Stimulated activated CD4-positive, alpha-beta T cell treated with anti-CD3 and anti-CD28 coated beads, Interleukin-1b, Interleukin-23, amount 100 ng/mL, for 1 hour (primary cell): Measurements from ENCODE around the gene SLC25A42.
"Not testable (repeated sequence)": the region's sequence is repeated elsewhere in the genome, so short reads cannot be mapped to it uniquely, and the experiment has no call there.

ENCODE experiments used
- DNase-seq, 2 donors: peaks; one replicate each; pipeline ENCODE4 v3.0.0-alpha.2; 2020; ENCODE audit warnings: low read depth in 2 of 2

SLC25A42 gene, protein sequence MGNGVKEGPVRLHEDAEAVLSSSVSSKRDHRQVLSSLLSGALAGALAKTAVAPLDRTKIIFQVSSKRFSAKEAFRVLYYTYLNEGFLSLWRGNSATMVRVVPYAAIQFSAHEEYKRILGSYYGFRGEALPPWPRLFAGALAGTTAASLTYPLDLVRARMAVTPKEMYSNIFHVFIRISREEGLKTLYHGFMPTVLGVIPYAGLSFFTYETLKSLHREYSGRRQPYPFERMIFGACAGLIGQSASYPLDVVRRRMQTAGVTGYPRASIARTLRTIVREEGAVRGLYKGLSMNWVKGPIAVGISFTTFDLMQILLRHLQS

DNA sequence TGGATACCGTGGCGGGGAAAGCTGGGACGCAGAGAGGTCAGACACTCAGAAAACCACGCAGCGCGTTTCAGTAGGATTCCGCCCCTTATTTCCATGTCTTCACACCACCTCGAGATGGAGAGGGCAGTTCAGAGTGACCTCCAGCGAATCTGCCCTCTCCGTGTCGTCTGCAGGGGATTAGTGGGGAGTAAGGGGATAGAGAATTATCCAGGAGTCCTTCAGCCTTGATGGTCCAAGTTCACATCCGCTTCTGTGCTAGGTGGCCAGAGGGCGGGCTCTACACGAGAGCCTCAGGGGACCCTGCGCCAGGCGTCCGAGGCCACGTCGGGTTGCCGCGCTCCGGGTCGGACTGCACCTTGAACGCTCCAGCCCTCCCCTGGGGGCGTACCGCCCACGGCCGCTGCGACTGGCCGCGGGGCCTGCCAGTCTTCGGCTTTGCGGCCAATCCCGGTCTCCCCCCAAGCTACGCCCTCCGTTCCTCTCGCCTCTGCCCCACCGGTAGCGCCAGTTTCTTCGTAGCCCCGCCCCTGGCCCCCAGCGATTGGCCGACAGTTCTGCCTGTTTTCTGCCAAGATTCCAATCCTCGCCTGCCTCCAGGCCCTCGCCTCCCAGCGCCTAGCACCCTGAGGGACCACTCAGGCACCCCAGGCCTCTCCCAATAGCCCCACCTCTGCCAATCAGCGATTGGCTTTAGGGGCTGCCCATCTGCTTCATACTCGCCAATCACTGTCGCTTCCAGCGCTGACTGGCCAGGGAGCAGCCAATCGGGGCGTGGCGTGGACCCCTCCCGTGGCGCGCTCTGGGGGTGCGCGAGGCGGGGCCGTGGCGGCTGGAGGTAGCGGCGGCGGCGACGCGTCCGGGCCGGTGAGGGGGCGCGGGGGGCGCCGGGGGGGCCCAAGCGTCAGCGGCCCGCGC lies at the start of gene SLC25A42:
Gene SLC25A42 (plus strand): TSS at position 812 of the 915 bp plus-strand sequence. CDS start 32,131 bp downstream, outside the sequence.
- DNase-seq, result peak; percentile 95 to 99

DNA sequence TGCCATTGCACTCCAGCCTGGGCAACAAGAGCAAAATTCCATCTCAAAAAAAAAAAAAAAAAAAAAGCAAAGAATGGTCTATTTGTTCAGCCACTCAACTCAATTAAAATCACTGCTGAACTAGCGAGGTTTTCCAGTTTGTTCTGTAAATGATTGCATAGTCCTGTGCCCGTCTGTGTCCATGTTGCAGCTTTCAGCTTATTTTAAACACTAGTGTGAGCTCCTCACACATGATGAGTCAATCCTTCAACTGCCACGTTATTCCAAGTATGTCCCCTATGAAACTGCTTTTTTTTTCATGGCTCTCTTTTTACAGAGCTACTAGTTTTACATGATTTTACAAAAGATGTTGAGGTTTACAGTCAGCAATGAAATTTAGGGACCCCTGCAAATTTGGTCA lies 42.7 kb upstream of the SLC25A42 start:
- DNase-seq, result no peak

DNA sequence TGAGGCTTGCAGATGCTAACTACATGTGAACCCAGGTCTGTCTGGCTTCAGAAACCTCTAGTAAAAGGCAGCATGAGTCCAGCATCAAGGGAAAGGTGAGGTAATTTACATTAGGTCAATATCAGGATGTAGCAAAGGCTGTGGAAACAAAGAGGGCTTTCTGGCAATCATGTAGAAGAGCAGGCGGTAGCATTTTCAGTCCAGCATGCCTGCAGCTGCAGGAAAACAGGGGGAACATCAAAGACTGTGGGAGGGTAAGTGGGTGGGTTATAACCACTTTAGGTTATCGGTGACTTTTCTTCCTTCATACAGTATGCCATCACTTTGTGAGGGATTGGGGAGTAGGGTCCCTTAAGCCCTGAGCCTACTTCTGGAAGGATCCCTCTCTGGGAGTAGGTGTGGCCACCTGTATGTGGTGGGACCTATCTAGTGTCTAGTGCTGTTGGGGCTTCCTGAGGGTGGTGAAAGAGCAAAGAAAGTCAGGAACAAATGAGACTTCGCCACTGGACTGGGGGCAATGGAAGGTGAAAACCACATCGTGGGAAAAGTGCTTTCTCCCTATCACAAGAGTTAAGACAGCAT lies 41.3 kb upstream of the SLC25A42 start:
- DNase-seq, result no peak

GRCh38 chr19:19023376-19023775 lies 40.4 kb upstream of the SLC25A42 start:
- not testable (repeated sequence) for DNase-seq

GRCh38 chr19:19025861-19026260 lies 37.9 kb upstream of the SLC25A42 start:
- no peak for DNase-seq

GRCh38 chr19:19026299-19026971 lies 37.4 kb upstream of the SLC25A42 start:
- DNase-seq, result no peak

GRCh38 chr19:19027228-19027627 lies 36.6 kb upstream of the SLC25A42 start:
- no peak for DNase-seq

DNA sequence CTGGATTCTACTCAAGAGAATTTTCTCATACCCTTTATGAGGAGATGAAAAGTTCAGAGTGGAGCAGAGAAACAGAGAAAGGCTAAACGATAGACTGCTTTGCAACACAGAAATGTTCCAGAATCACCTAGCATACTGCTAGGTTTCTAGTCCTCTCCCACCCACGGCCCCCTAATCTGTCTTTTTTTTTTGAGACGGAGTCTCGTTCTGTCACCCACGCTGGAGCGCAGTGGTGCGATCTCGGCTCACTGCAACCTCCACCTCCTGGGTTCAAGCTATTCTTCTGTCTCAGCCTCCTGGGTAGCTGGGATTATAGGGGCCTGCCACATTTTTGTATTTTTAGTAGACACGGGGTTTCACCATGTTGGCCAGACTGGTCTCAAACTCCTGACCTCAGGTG lies 35.3 kb upstream of the SLC25A42 start:
- no peak for DNase-seq

DNA sequence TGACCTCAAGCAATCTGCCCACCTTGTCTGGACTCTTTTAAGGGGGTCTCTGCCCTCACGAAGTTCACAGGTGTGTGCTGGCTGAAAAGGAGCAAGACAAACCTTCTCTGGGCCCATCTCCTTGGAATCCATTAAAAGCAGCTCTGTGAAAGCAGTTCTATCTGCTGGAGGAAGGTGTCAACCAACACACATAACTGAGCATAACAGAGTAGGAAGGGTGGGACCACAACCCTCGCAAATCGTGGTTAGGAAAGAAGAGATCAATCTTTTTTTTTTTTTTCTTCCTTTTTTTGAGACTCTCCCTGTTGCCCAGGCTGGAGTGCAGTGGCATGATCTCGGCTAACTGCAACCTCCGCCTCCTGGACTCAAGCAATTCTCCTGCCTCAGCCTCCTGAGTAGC lies 31.9 kb upstream of the SLC25A42 start:
- DNase-seq, result no peak

DNA sequence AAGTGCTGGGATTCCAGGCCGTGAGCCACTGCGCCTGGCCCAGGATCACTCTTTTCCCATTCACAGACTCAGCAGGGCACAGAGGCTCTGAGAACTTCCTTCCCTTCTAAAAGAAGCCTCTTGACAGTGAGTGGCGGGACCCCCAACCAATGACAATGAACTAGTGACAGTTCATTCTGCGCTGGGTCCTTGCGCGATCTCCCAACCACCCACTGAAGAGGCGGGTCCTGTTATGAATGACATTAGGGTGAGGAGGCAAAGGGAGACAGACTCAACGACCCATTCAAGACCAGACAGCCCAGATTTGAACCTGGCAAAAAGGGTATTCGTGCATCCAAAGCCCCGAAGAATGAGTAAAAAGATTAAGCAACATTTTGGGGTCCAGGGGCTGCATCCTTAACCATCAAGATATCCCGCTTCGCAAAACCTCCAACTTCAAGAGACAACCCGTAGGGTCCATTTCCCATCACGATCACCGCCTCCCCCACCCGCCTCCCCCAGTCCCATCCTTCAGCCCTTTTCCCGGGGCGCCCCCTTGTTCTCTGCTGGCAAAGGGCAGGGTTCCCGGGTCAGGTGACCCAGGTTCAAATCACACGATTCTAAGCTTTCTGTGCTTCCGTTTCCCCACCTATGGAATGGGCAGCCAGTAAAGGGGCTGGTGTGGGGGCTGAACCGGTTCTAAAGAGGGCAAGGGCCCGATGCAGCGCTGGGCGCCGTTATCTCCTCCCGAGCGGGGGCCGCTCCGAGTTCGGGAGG lies 31.2 kb upstream of the SLC25A42 start:
- DNase-seq, result peak in 1 of 2 donors; percentile 56

DNA sequence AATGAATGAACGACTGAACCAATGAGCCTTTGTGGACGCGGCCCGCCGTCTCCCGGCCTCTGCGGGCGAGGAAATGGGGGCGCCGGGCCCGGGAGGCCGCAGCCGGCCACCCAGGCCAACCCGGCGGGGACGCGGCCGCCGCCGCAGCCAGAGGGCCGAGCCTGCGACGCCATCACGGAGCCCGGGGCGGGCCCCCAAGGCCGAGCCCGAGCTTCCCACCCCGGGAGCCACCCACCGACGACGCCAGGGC lies 30.7 kb upstream of the SLC25A42 start:
- DNase-seq, result no peak

DNA sequence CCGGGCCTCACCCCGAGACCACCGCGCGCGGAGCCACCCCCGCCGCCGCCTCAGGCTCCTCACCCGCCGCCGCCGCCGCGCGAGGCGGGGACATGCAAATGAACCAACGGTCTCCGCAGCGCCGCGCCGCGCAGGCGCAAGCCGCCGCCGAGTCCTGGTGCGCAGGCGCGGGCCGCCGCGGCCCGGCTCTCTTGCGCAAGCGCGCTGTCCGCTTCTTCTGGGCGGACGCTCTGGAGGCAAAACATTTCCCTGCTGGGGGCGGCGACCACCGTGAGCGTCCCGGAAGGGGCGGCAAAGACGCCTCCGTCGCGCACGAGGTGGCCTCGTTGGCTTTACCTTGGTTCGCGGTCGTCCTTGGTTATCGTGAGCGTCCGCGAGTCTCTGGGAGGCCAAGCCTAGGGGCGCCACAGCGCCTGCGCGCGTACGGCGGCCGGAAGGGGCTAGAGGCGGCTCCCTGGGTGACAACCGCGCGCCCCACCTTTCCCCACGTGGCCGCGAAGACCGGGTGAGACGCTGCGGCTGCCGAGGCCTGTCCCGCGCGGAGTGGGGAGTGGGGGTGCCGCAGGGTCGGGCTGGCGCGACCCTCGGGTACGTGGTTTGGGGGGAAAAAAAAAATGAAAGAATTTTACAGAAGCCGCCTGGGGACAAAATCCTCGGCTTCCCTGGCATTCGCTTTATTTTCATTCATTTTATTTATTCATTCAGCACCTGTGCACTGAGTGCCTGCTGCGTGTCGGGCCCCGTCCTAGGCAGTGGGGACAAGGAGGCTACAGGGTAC lies 30.2 kb upstream of the SLC25A42 start, which contains the start of the genes ARMC6 and SUGP2:
Gene ARMC6 (plus strand): TSS at position 178 of the 778 bp plus-strand sequence. CDS start 607 bp downstream, outside the sequence.
Gene SUGP2 (minus strand): TSS at position 92 of the 778 bp plus-strand sequence. CDS start 2,446 bp downstream, outside the sequence.
- DNase-seq, result peak; percentile 73 to 74

DNA sequence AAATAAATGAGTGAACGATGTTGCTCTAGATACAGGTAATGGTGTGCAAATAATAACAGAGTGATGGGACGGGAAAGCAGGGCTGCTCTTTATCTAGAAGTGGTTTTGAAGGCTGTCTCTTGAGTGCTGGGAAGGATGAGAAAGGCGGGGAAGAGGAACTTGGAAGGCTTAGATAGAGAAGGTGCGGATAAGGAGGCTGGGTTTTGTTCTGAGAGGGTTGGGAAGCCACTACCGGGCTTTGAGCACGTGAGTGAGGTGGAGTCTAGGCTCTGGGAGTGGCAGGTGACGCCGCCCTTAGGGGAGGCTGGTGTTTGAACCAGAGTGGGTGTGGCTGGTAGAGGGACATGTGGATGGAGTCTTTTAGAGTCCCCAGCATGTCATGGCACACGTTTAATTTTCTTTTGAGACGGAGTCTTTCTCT lies 29.6 kb upstream of the SLC25A42 start:
- DNase-seq, result peak; percentile 23 to 51

DNA sequence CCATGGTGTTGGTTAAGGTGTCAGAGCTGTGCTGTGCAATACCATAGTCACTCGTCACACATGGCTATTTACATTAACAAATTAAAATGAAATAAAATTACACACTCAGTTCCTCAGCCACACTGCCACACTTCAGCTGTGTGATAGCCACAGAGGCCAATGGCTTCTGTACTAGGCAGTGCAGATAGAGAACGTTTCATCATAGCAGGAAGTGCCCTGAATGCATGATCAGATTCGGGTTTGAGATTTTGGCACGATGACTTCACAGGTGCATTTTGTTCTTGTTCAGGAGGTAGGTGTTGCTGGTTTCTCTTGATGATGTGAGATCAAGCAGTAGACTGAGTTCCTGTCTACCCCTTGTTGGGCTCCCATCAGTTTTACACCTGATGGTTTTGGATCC lies 23.9 kb upstream of the SLC25A42 start:
- no peak for DNase-seq

GRCh38 chr19:19040417-19040816 lies 23.4 kb upstream of the SLC25A42 start:
- DNase-seq, result no peak

GRCh38 chr19:19042732-19043280 lies 21.0 kb upstream of the SLC25A42 start:
- DNase-seq, result no peak

GRCh38 chr19:19043481-19043880 lies 20.3 kb upstream of the SLC25A42 start:
- DNase-seq, result no peak

GRCh38 chr19:19043881-19044280 lies 19.9 kb upstream of the SLC25A42 start:
- DNase-seq, result no peak

- DNase-seq, result no peak
Observed at GRCh38 chr19:19049406-19049805, 14.4 kb upstream of the SLC25A42 start.

DNA sequence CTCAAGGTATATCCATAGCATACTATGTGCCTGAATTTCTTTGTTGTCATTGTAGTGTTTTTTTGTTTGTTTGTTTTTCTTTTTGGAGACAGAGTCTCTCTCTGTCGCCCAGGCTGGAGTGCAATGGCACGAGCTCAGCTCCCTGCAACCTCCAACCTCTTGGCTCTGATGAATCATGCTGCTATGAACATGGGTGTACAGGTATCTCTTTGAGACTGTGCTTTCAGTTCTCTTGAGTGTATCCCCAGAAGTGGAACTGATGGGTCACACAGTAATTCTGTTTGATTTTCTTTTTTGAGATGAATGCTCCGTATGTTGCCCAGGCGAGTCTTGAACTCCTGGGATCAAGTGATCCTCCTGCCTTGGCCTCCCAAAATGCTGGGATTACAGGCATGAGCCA lies 13.7 kb upstream of the SLC25A42 start:
- no peak for DNase-seq
